Epithelial cell of esophagus (primary cell): ENCODE results near the gene EXOC6.

Experiments used
- DNase-seq: peaks from one replicate; pipeline ENCODE4 v3.0.0; 2010; ENCODE audit warnings: low read depth
- H3K4me3 ChIP-seq: 2 replicates; pipeline ENCODE4 v1.5.1; 2011; ENCODE audit warnings: mild to moderate bottlenecking, low read length, control low read depth
- CTCF ChIP-seq: IDR thresholded peaks from 2 replicates; pipeline ENCODE4 v1.5.1; 2011; ENCODE audit warnings: low read depth, mild to moderate bottlenecking, low read length, control low read depth, inconsistent platforms; ENCODE audit not compliant: insufficient read depth; ENCODE audit errors: missing control alignments

The EXOC6 gene

GRCh38 chr10:92880233-92880861 lies 32.0 kb downstream of the EXOC6 start:
- TF ChIP-seq CTCF, result peak; percentile 50
- peak; percentile 52 for DNase-seq
- H3K4me3 ChIP-seq, result no peak overlapping the region

- H3K4me3 ChIP-seq, result no peak overlapping the region
- TF ChIP-seq CTCF, result no peak
- no peak for DNase-seq
These were observed 32.6 kb downstream of the EXOC6 start for GRCh38 chr10:92880917-92881316.

GRCh38 chr10:92886334-92886961 lies 38.1 kb downstream of the EXOC6 start:
- peak; percentile 47 for DNase-seq
- TF ChIP-seq CTCF, result no peak
- no peak overlapping the region for H3K4me3 ChIP-seq

GRCh38 chr10:92890471-92890870 lies 42.2 kb downstream of the EXOC6 start:
- TF ChIP-seq CTCF, result no peak
- no peak overlapping the region for H3K4me3 ChIP-seq
- DNase-seq, result no peak

- peak; percentile 97 for DNase-seq
- no peak for TF ChIP-seq CTCF
- no peak overlapping the region for H3K4me3 ChIP-seq
These were observed 43.8 kb downstream of the EXOC6 start for GRCh38 chr10:92891885-92892690.

GRCh38 chr10:92892691-92893054 lies 44.4 kb downstream of the EXOC6 start:
- no peak for TF ChIP-seq CTCF
- no peak for DNase-seq
- H3K4me3 ChIP-seq, result no peak overlapping the region
